ENCODE measurements around the gene FOXO1.

The FOXO1 gene

DNA sequence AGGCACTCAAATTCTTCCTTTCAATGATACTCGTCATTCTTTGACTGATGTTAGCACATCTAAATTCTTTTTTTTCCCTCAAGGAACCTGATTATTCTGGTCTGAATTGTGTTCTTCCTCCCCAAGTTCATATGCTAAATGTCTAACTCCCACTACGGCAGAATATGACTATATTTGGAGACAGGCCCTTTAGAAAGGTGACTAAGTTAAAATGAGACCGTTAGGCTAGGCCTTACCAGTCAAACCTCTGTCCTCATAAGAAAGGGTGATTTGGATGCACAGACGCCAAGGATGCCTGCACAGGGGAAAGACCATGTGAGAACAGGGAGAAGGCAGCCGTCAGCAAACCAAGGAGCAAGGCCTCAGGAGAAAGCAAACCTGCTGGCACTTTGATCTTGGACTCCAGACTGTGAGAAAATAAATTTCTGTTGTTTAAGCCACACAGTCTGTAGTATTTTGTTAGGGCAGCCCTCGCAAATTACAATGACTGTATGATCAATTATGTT, 13.1 kb upstream of the FOXO1 start:
- Histone ChIP-seq H3K9me3 (ENCODE audit: low read length) (no peaks in the 10 kb centered on the region), H3K9ac (ENCODE audit: low read length) (no peak overlapping the region), H3K4me3 (ENCODE audit: low read depth in 1 of 2, low read length in 2 of 2) (no peak overlapping the region), H3K36me3 (ENCODE audit: insufficient read depth, low read length) (no peaks in the 10 kb centered on the region), H3K27me3 (ENCODE audit: control insufficient read depth in 1 of 2, insufficient read depth in 2 of 2, low read length in 2 of 2) (no peaks in the 10 kb centered on the region), H3K4me1 (ENCODE audit: insufficient read depth, low read length) (peaks cover 5% of the 10 kb centered on the region), H3K27ac (ENCODE audit: low read depth, low read length) (no peak overlapping the region)

- no peaks in the 10 kb centered on the region for H3K9me3 ChIP-seq (ENCODE audit: low read length)
- H3K27ac ChIP-seq (ENCODE audit: low read depth, low read length) = no peak overlapping the region
- no peaks in the 10 kb centered on the region for H3K27me3 ChIP-seq (ENCODE audit: control insufficient read depth in 1 of 2, insufficient read depth in 2 of 2, low read length in 2 of 2)
- H3K4me3 ChIP-seq (ENCODE audit: low read depth in 1 of 2, low read length in 2 of 2) = no peak overlapping the region
- no peaks in the 10 kb centered on the region for H3K36me3 ChIP-seq (ENCODE audit: insufficient read depth, low read length)
- H3K9ac ChIP-seq (ENCODE audit: low read length) = no peak overlapping the region
- peaks cover 5% of the 10 kb centered on the region for H3K4me1 ChIP-seq (ENCODE audit: insufficient read depth, low read length)
These were observed 10.6 kb upstream of the FOXO1 start for GRCh38 chr13:40677064-40677463.

DNA sequence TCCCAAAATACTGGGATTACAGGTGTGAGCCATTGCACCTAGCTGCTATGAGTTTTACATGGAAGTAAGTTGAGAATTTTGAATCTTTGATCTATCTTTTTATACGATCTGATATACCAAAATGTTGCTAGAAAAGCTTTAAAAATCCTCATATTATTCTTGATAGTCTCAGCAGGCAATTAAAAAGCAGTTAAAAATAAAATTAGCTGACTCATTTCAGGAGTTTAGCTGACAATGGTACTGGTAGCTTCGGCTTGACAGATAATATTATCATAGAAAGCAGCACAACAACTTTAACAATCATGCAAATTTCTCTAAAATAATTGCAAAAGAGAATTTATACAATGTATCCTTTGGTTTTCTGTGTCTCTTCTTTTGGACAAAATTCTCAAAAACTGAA, 9.6 kb upstream of the FOXO1 start:
- no peak overlapping the region for H3K9ac ChIP-seq (ENCODE audit: low read length)
- H3K36me3 ChIP-seq (ENCODE audit: insufficient read depth, low read length) = no peaks in the 10 kb centered on the region
- H3K4me3 ChIP-seq (ENCODE audit: low read depth in 1 of 2, low read length in 2 of 2) = no peak overlapping the region
- H3K4me1 ChIP-seq (ENCODE audit: insufficient read depth, low read length) = no peaks in the 10 kb centered on the region
- H3K27ac ChIP-seq (ENCODE audit: low read depth, low read length) = no peak overlapping the region
- no peaks in the 10 kb centered on the region for H3K27me3 ChIP-seq (ENCODE audit: control insufficient read depth in 1 of 2, insufficient read depth in 2 of 2, low read length in 2 of 2)
- no peaks in the 10 kb centered on the region for H3K9me3 ChIP-seq (ENCODE audit: low read length)

DNA sequence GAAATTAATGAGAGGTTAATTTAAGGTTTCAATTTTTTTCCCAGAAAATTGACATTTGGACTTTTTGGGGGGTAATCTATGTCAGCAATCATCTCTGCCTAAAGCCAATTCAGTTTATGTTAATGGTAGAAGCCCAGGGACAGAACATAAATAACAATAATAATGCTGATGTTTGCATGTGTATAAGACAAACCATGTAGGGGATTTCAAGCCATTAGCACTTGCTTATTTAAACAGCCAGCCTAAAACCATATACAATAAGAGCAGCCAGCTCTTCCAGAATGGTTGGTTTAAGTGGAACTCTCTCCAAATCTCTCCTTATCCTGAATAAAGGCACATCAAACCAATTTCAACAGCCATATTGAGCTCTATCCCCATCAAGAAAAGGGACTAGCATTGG, 7.0 kb upstream of the FOXO1 start:
- Histone ChIP-seq H3K36me3 (ENCODE audit: insufficient read depth, low read length) (no peaks in the 10 kb centered on the region), H3K9ac (ENCODE audit: low read length) (no peak overlapping the region), H3K4me1 (ENCODE audit: insufficient read depth, low read length) (peaks cover 2% of the 10 kb centered on the region), H3K9me3 (ENCODE audit: low read length) (no peaks in the 10 kb centered on the region), H3K27me3 (ENCODE audit: control insufficient read depth in 1 of 2, insufficient read depth in 2 of 2, low read length in 2 of 2) (no peaks in the 10 kb centered on the region), H3K27ac (ENCODE audit: low read depth, low read length) (no peak overlapping the region), H3K4me3 (ENCODE audit: low read depth in 1 of 2, low read length in 2 of 2) (no peak overlapping the region)

- no peak overlapping the region for H3K4me3 ChIP-seq (ENCODE audit: low read depth in 1 of 2, low read length in 2 of 2)
- no peaks in the 10 kb centered on the region for H3K27me3 ChIP-seq (ENCODE audit: control insufficient read depth in 1 of 2, insufficient read depth in 2 of 2, low read length in 2 of 2)
- no peak overlapping the region for H3K27ac ChIP-seq (ENCODE audit: low read depth, low read length)
- H3K4me1 ChIP-seq (ENCODE audit: insufficient read depth, low read length) = peaks cover 3% of the 10 kb centered on the region
- no peak overlapping the region for H3K9ac ChIP-seq (ENCODE audit: low read length)
- H3K36me3 ChIP-seq (ENCODE audit: insufficient read depth, low read length) = no peaks in the 10 kb centered on the region
- no peaks in the 10 kb centered on the region for H3K9me3 ChIP-seq (ENCODE audit: low read length)
These were observed 6.4 kb upstream of the FOXO1 start for GRCh38 chr13:40672765-40673397.

DNA sequence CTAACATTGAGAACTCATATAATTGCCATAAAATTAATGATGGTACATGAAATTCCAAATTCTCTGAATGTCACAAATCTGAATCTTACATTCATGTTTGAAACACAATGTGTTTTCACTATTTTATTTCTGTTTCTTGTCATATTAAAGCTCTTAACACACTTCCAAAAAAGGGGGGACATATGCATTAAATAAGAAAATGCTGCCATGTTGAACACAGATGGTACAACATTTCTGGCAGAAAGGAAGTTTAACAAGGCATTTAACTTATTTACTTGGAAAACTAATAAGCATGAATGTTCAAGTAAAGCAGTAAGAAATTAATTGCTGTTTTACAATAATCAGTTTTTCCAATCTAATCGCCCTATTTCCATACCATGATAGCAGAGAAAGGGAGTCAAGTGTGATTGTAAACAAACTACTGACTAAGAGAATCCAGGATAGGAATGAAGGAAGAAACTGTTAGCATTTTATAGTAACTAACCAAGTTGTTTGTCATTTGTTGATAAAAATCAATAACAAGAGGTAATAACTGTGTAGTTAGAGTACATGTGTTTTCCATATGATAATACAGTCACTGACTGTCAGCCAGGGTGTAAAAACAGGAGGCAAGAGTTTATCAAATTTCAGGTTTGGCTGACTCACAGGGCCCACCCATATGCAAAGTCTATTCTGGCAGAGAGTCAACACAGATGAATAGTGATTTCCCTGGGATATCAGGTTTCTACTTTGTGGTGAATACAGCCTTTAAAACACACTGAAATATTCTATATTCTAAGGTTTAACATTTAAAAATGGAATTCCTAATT, 5.7 kb upstream of the FOXO1 start:
- peaks cover 3% of the 10 kb centered on the region for H3K4me1 ChIP-seq (ENCODE audit: insufficient read depth, low read length)
- no peaks in the 10 kb centered on the region for H3K36me3 ChIP-seq (ENCODE audit: insufficient read depth, low read length)
- no peaks in the 10 kb centered on the region for H3K27me3 ChIP-seq (ENCODE audit: control insufficient read depth in 1 of 2, insufficient read depth in 2 of 2, low read length in 2 of 2)
- no peak overlapping the region for H3K27ac ChIP-seq (ENCODE audit: low read depth, low read length)
- H3K4me3 ChIP-seq (ENCODE audit: low read depth in 1 of 2, low read length in 2 of 2) = no peak overlapping the region
- no peaks in the 10 kb centered on the region for H3K9me3 ChIP-seq (ENCODE audit: low read length)
- no peak overlapping the region for H3K9ac ChIP-seq (ENCODE audit: low read length)

DNA sequence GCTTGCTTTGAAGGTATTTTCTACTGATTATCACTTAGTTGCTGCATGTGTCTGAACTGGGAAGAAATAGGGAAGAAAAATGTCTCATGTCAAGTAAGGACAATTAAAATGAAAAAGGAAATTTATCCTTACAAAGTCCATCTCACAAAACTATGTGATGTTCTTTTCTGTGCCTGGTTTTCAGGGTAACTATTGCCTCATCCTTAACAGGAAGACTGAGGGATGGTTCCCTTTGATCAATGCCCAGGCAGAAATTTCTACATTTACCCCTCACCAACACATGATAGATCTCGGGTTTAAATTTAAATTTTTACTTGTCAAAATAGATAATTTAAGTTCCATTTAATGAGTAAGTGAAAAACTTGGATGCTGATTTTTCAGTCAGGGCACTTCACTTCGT, 3.9 kb upstream of the FOXO1 start:
- Histone ChIP-seq H3K9ac (ENCODE audit: low read length) (no peak overlapping the region), H3K27me3 (ENCODE audit: control insufficient read depth in 1 of 2, insufficient read depth in 2 of 2, low read length in 2 of 2) (no peaks in the 10 kb centered on the region)

DNA sequence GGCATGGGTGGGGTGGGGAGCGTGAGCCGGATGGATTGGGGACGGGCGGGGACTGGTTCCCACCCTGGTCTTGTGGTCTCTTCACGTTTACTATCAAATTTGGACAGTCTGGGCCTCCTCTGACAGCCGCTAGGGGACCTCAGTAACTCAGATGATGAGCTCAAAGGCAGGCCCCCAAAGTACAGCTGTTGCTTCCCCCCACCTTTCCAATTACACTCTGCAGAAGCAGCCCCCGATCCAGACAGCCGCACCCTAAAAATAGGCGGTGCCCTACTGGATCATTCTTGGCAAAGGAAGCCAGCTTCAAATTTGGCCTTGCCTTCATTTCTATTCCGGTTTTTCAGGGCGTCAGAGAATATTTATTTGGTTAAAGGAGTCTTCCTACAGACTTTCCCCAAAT, 1.9 kb upstream of the FOXO1 start:
- Histone ChIP-seq H3K9me3 (ENCODE audit: low read length) (no peaks in the 10 kb centered on the region), H3K4me1 (ENCODE audit: insufficient read depth, low read length) (peaks cover 8% of the 10 kb centered on the region), H3K27ac (ENCODE audit: low read depth, low read length) (no peak overlapping the region), H3K36me3 (ENCODE audit: insufficient read depth, low read length) (no peaks in the 10 kb centered on the region), H3K9ac (ENCODE audit: low read length) (no peak overlapping the region), H3K4me3 (ENCODE audit: low read depth in 1 of 2, low read length in 2 of 2) (no peak overlapping the region), H3K27me3 (ENCODE audit: control insufficient read depth in 1 of 2, insufficient read depth in 2 of 2, low read length in 2 of 2) (no peaks in the 10 kb centered on the region)

More for the DNA sequence above, 3.9 kb upstream of the FOXO1 start:
- no peaks in the 10 kb centered on the region for H3K9me3 ChIP-seq (ENCODE audit: low read length)
- H3K4me1 ChIP-seq (ENCODE audit: insufficient read depth, low read length) = peaks cover 3% of the 10 kb centered on the region
- H3K36me3 ChIP-seq (ENCODE audit: insufficient read depth, low read length) = no peaks in the 10 kb centered on the region
- no peak overlapping the region for H3K4me3 ChIP-seq (ENCODE audit: low read depth in 1 of 2, low read length in 2 of 2)
- no peak overlapping the region for H3K27ac ChIP-seq (ENCODE audit: low read depth, low read length)

DNA sequence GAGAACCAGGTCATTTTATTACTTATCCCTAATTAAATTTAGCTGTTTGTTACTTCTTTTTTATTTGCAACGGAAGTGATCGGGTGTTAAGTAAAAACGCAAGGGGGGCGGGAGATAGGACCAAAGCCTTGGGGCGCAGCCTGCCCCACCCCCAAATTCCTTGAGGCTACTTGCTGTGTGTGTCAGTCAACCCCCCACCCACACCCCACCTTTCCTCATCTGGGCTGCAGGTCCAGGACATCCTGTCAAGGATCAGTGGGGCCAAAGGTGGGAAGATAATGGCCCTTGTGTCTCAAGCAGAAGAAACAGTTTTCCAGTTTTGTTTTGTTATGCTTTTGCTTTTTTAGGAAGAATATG, 1.2 kb upstream of the FOXO1 start:
- Histone ChIP-seq H3K9me3 (ENCODE audit: low read length) (no peaks in the 10 kb centered on the region), H3K27me3 (ENCODE audit: control insufficient read depth in 1 of 2, insufficient read depth in 2 of 2, low read length in 2 of 2) (no peaks in the 10 kb centered on the region), H3K4me3 (ENCODE audit: low read depth in 1 of 2, low read length in 2 of 2) (peak overlapping the region; percentile 68 to 79), H3K36me3 (ENCODE audit: insufficient read depth, low read length) (no peaks in the 10 kb centered on the region), H3K27ac (ENCODE audit: low read depth, low read length) (peak overlapping the region; percentile 85), H3K9ac (ENCODE audit: low read length) (peak overlapping the region; percentile 49), H3K4me1 (ENCODE audit: insufficient read depth, low read length) (peaks cover 16% of the 10 kb centered on the region)

DNA sequence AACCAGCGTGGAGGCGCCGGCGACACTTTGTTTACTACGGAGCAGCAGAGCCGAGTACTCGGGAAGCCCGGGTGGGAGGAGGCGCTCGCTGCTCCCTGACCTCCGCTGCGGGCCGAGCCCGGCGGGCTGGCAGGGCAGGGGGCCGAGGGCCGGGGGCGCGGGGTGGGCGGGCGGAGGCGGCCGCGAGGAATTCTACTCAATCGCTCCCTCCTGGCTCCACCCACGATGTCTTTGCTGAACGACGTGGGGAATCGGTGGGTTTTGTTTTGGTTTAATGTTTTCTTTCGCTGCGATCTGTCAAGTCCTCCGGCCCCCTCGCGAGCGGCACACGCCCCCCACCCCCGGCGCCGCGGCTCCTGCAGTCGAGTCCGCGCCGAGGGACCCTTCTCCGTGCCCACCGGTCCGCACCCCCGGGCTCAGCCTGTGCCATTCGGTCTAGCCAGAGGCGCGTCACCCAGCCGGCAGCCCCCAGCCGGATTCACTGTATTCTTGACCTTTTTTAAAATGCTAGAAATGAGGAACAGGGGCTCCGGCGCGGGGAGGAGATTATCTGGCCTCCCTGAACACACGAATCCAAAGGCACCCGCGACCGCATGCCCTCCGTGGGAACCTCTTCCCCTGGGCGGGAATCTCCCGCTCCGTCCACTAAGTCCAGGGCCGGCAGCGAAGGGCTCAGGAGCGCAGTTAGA, 636 bp upstream of the FOXO1 start:
- Histone ChIP-seq H3K27me3 (ENCODE audit: control insufficient read depth in 1 of 2, insufficient read depth in 2 of 2, low read length in 2 of 2) (no peaks in the 10 kb centered on the region), H3K36me3 (ENCODE audit: insufficient read depth, low read length) (no peaks in the 10 kb centered on the region), H3K27ac (ENCODE audit: low read depth, low read length) (peak overlapping the region; percentile 85), H3K9me3 (ENCODE audit: low read length) (no peaks in the 10 kb centered on the region), H3K4me1 (ENCODE audit: insufficient read depth, low read length) (peaks cover 21% of the 10 kb centered on the region), H3K9ac (ENCODE audit: low read length) (peak overlapping the region; percentile 49), H3K4me3 (ENCODE audit: low read depth in 1 of 2, low read length in 2 of 2) (peak overlapping the region; percentile 68 to 79)

DNA sequence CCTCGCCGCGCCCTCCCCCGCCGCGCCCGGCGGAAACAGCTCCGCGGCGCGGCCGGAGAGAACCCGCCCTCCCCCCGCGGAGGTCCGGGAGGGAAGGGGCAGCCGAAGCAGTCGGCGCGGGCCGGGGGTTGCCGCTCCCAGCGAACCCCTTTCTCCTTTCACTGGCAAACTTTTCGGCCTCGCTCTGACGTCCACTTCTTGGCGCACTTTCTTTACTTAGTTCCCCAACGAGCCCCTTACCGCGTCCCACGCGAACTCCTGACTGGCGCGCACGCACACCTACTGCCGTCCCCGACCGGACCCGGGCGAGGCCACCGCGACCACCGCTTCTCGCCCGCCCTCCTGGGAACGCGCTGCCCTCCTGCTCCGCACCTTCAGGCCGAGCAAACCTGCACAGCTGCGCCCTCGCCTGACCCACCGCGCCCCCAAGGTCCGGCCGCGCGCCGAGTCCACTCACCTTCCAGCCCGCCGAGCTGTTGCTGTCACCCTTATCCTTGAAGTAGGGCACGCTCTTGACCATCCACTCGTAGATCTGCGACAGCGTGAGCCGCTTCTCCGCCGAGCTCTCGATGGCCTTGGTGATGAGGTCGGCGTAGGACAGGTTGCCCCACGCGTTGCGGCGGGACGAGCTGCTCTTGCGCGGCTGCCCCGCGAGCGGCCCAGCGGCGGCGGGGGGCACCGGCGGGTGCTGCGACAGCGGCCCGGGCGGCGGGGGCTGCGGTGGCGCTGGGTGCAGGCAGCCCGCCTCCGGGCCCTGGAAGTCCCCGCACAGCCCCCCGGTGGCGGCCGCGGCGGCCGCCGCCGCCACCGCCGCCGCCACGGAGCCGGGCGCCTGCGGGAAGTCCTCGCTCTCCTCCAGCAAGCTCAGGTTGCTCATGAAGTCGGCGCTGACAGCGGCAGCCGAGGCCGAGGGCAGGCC, 1.1 kb downstream of the FOXO1 start:
- Histone ChIP-seq H3K4me3 (ENCODE audit: low read depth in 1 of 2, low read length in 2 of 2) (peak overlapping the region; percentile 84 to 99), H3K36me3 (ENCODE audit: insufficient read depth, low read length) (no peaks in the 10 kb centered on the region), H3K27me3 (ENCODE audit: control insufficient read depth in 1 of 2, insufficient read depth in 2 of 2, low read length in 2 of 2) (no peaks in the 10 kb centered on the region), H3K27ac (ENCODE audit: low read depth, low read length) (peak overlapping the region; percentile 99), H3K4me1 (ENCODE audit: insufficient read depth, low read length) (peaks cover 32% of the 10 kb centered on the region), H3K9me3 (ENCODE audit: low read length) (no peaks in the 10 kb centered on the region), H3K9ac (ENCODE audit: low read length) (peak overlapping the region; percentile 78)
